ENCODE results near the gene TMEM39A.

TMEM39A gene

DNA sequence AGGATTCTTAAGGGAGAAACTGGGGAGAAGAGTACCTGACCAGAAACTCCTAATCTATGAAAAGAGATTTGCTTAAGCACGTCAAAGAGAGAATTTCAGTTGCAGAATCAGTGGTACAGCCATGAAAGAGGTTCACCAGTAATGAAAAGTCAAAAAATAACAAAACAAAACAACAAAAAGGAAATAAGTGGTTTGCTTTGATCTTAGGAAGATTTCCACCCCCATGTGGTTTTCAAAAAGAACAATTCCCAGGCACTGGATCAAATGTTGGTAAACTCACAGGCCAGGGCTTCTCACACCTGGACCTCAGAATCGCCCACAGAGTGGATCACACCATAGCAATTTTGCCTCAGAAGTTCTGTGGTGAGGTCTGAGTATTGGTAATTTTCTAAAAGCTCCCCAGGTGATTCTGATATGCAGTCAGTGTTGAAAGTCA lies 67.5 kb downstream of the TMEM39A start:
- H3K4me1 ChIP-seq (ENCODE audit: control insufficient read depth, insufficient read depth, low read depth, low read length), result no peaks in the 10 kb centered on the region

DNA sequence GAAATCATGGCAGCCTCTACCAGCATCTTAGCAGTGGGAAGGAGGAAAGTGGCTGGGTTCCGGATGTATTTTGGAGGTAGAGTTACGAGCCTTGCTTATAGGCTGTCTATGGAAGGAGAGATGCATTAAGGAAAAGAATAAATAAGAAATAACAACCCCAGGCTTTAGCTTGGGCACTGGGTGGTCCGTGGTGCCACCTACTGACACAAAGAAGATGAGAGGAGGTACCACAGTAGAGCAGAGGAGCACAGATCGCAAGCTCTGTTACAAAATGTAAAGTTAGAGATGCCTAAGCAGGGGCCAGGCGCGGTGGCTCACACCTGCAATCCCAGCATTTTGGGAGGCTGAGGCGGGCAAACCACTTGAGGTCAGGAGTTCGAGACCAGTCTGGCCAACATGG lies 74.8 kb downstream of the TMEM39A start:
- Histone ChIP-seq H2BK5ac (ENCODE audit: low read depth, low read length, poor library complexity, severe bottlenecking) (no peak overlapping the region), H2AK5ac (ENCODE audit: low read length, severe bottlenecking) (no peak overlapping the region), H3K79me1 (replicated peaks; ENCODE audit: low read length, poor library complexity, severe bottlenecking) (no peaks in the 10 kb centered on the region), H3K36me3 (ENCODE audit: control insufficient read depth in 1 of 2, insufficient read depth in 2 of 2, low read depth in 1 of 2, low read length in 2 of 2) (peaks cover 31 to 40% of the 10 kb centered on the region in 2 experiments), H3K4ac (ENCODE audit: low read depth in 1 of 2, low read length in 2 of 2) (no peak overlapping the region), H3K18ac (ENCODE audit: low read depth in 1 of 2, low read length in 2 of 2) (no peak overlapping the region), H3K4me2 (ENCODE audit: low read length, poor library complexity, severe bottlenecking) (no peak overlapping the region), H2BK12ac (ENCODE audit: low read length in 2 of 2) (no peak overlapping the region), H2BK15ac (ENCODE audit: low read depth, poor library complexity, severe bottlenecking) (no peak overlapping the region), H4K91ac (ENCODE audit: low read length) (no peak overlapping the region), H3K4me3 (ENCODE audit: insufficient read depth in 1 of 2, low read depth in 1 of 2, low read length in 2 of 2) (no peak overlapping the region), H3K9me3 (ENCODE audit: control insufficient read depth, low read length) (no peaks in the 10 kb centered on the region), H2AFZ (ENCODE audit: low read depth, low read length) (no peak overlapping the region), H3K14ac (ENCODE audit: low read length in 2 of 2) (no peak overlapping the region), H3K27ac (ENCODE audit: low read length, poor library complexity, severe bottlenecking) (no peak overlapping the region), H4K8ac (ENCODE audit: low read length) (no peak overlapping the region), H3K23ac (ENCODE audit: low read length in 2 of 2) (no peak overlapping the region), H3K27me3 (ENCODE audit: control insufficient read depth in 1 of 2, insufficient read depth in 1 of 2, low read length in 2 of 2) (no peaks in the 10 kb centered on the region), H2BK120ac (ENCODE audit: low read depth, low read length) (no peak overlapping the region), H3K4me1 (ENCODE audit: control insufficient read depth, insufficient read depth, low read depth, low read length) (no peaks in the 10 kb centered on the region), H3K9ac (ENCODE audit: low read length) (no peak overlapping the region)
- WGBS, result 93% methylated on average over 8 of the region's 8 CpGs
- no peak for DNase-seq

More for the DNA sequence above, 67.5 kb downstream of the TMEM39A start:
- Histone ChIP-seq H2AK5ac (ENCODE audit: low read length, severe bottlenecking) (no peak overlapping the region), H2AFZ (ENCODE audit: low read depth, low read length) (no peak overlapping the region), H3K4me3 (ENCODE audit: insufficient read depth in 1 of 2, low read depth in 1 of 2, low read length in 2 of 2) (no peak overlapping the region), H2BK5ac (ENCODE audit: low read depth, low read length, poor library complexity, severe bottlenecking) (no peak overlapping the region), H3K27ac (ENCODE audit: low read length, poor library complexity, severe bottlenecking) (no peak overlapping the region), H2BK15ac (ENCODE audit: low read depth, poor library complexity, severe bottlenecking) (peak overlapping the region; percentile 15), H3K36me3 (ENCODE audit: control insufficient read depth in 1 of 2, insufficient read depth in 2 of 2, low read depth in 1 of 2, low read length in 2 of 2) (peaks cover 29 to 47% of the 10 kb centered on the region in 2 experiments), H4K8ac (ENCODE audit: low read length) (no peak overlapping the region), H2BK12ac (ENCODE audit: low read length in 2 of 2) (no peak overlapping the region), H3K27me3 (ENCODE audit: control insufficient read depth in 1 of 2, insufficient read depth in 1 of 2, low read length in 2 of 2) (no peaks in the 10 kb centered on the region), H3K9ac (ENCODE audit: low read length) (no peak overlapping the region), H3K4me2 (ENCODE audit: low read length, poor library complexity, severe bottlenecking) (no peak overlapping the region), H3K18ac (ENCODE audit: low read depth in 1 of 2, low read length in 2 of 2) (no peak overlapping the region), H3K23ac (ENCODE audit: low read length in 2 of 2) (no peak overlapping the region), H3K9me3 (ENCODE audit: control insufficient read depth, low read length) (no peaks in the 10 kb centered on the region), H3K79me1 (replicated peaks; ENCODE audit: low read length, poor library complexity, severe bottlenecking) (no peaks in the 10 kb centered on the region), H3K4ac (ENCODE audit: low read depth in 1 of 2, low read length in 2 of 2) (no peak overlapping the region), H3K14ac (ENCODE audit: low read length in 2 of 2) (no peak overlapping the region), H2BK120ac (ENCODE audit: low read depth, low read length) (no peak overlapping the region), H4K91ac (ENCODE audit: low read length) (no peak overlapping the region)
- DNase-seq, result no peak
- 100% methylated on average over 2 of the region's 2 CpGs for WGBS

DNA sequence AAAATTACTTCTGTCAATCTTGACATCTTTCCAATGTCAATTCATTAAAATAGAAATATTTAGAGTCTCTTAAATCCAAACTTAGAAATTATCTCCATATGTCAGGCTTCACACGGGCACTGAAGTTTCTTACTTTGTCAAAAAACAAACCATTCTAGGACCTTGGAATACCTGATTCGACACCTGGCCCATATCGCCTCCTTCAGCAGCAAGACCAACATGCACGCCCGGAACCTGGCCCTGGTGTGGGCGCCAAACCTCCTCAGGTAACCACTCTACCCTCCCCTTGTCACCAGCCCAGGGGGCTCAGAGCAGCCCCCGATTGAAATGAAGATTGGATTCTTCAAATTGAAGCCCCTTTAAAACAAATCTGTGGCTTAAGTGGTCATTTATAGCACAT lies 81.3 kb downstream of the TMEM39A start:
- no peak overlapping the region for H2AFZ ChIP-seq (ENCODE audit: low read depth, low read length)
- H3K9ac ChIP-seq (ENCODE audit: low read length), result no peak overlapping the region
- H3K14ac ChIP-seq (ENCODE audit: low read length in 2 of 2), result no peak overlapping the region
- peaks cover 5% of the 10 kb centered on the region for H3K79me1 ChIP-seq (replicated peaks; ENCODE audit: low read length, poor library complexity, severe bottlenecking)
- H3K23ac ChIP-seq (ENCODE audit: low read length in 2 of 2), result no peak overlapping the region
- no peak overlapping the region for H3K4me3 ChIP-seq (ENCODE audit: insufficient read depth in 1 of 2, low read depth in 1 of 2, low read length in 2 of 2)
- no peaks in the 10 kb centered on the region for H3K4me1 ChIP-seq (ENCODE audit: control insufficient read depth, insufficient read depth, low read depth, low read length)
- no peak overlapping the region for H2BK5ac ChIP-seq (ENCODE audit: low read depth, low read length, poor library complexity, severe bottlenecking)
- no peak overlapping the region for H3K4me2 ChIP-seq (ENCODE audit: low read length, poor library complexity, severe bottlenecking)
- no peak overlapping the region for H3K27ac ChIP-seq (ENCODE audit: low read length, poor library complexity, severe bottlenecking)
- H3K18ac ChIP-seq (ENCODE audit: low read depth in 1 of 2, low read length in 2 of 2), result no peak overlapping the region
- no peak overlapping the region for H3K4ac ChIP-seq (ENCODE audit: low read depth in 1 of 2, low read length in 2 of 2)
- H2BK15ac ChIP-seq (ENCODE audit: low read depth, poor library complexity, severe bottlenecking), result no peak overlapping the region
- no peak overlapping the region for H4K8ac ChIP-seq (ENCODE audit: low read length)
- H4K91ac ChIP-seq (ENCODE audit: low read length), result no peak overlapping the region
- no peak overlapping the region for H2BK12ac ChIP-seq (ENCODE audit: low read length in 2 of 2)
- no peak for DNase-seq
- H2AK5ac ChIP-seq (ENCODE audit: low read length, severe bottlenecking), result no peak overlapping the region
- H3K9me3 ChIP-seq (ENCODE audit: control insufficient read depth, low read length), result no peaks in the 10 kb centered on the region
- H3K27me3 ChIP-seq (ENCODE audit: control insufficient read depth in 1 of 2, insufficient read depth in 1 of 2, low read length in 2 of 2), result no peaks in the 10 kb centered on the region
- peaks cover 22 to 23% of the 10 kb centered on the region in 2 experiments for H3K36me3 ChIP-seq (ENCODE audit: control insufficient read depth in 1 of 2, insufficient read depth in 2 of 2, low read depth in 1 of 2, low read length in 2 of 2)
- WGBS, result 97% methylated on average over 6 of the region's 7 CpGs
- no peak overlapping the region for H2BK120ac ChIP-seq (ENCODE audit: low read depth, low read length)

DNA sequence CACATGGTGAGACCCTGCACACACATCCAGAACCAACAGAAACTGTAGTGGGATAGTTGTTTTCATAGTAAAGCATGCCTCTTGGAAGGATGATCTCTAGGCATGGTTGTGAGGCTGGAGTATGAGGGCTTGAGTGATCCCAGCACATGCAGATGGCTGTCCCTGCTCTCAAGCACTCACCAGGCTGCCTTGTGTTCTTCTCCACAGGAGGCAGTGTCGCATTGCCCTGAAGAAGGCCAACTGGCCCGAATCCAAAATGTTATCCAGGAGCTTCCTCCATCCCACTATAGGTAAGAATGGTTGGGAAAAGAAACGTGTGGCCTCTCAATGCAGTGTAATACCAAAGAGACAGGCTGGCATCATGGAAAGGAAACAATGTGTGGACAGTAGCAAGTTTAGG lies 82.7 kb downstream of the TMEM39A start:
- Histone ChIP-seq H3K23ac (ENCODE audit: low read length in 2 of 2) (no peak overlapping the region), H3K9ac (ENCODE audit: low read length) (no peak overlapping the region), H3K18ac (ENCODE audit: low read depth in 1 of 2, low read length in 2 of 2) (no peak overlapping the region), H3K36me3 (ENCODE audit: control insufficient read depth in 1 of 2, insufficient read depth in 2 of 2, low read depth in 1 of 2, low read length in 2 of 2) (peaks cover 23 to 25% of the 10 kb centered on the region in 2 experiments), H3K14ac (ENCODE audit: low read length in 2 of 2) (no peak overlapping the region), H2BK5ac (ENCODE audit: low read depth, low read length, poor library complexity, severe bottlenecking) (no peak overlapping the region), H3K4me1 (ENCODE audit: control insufficient read depth, insufficient read depth, low read depth, low read length) (no peaks in the 10 kb centered on the region), H3K4ac (ENCODE audit: low read depth in 1 of 2, low read length in 2 of 2) (no peak overlapping the region), H3K4me2 (ENCODE audit: low read length, poor library complexity, severe bottlenecking) (no peak overlapping the region), H2BK15ac (ENCODE audit: low read depth, poor library complexity, severe bottlenecking) (no peak overlapping the region), H3K27ac (ENCODE audit: low read length, poor library complexity, severe bottlenecking) (no peak overlapping the region), H2AK5ac (ENCODE audit: low read length, severe bottlenecking) (no peak overlapping the region), H2BK120ac (ENCODE audit: low read depth, low read length) (no peak overlapping the region), H3K9me3 (ENCODE audit: control insufficient read depth, low read length) (no peaks in the 10 kb centered on the region), H4K8ac (ENCODE audit: low read length) (no peak overlapping the region), H4K91ac (ENCODE audit: low read length) (no peak overlapping the region), H2BK12ac (ENCODE audit: low read length in 2 of 2) (no peak overlapping the region), H3K4me3 (ENCODE audit: insufficient read depth in 1 of 2, low read depth in 1 of 2, low read length in 2 of 2) (no peak overlapping the region), H3K79me1 (replicated peaks; ENCODE audit: low read length, poor library complexity, severe bottlenecking) (peaks cover 6% of the 10 kb centered on the region), H3K27me3 (ENCODE audit: control insufficient read depth in 1 of 2, insufficient read depth in 1 of 2, low read length in 2 of 2) (no peaks in the 10 kb centered on the region), H2AFZ (ENCODE audit: low read depth, low read length) (no peak overlapping the region)
- DNase-seq, result peak; percentile 6
- WGBS, result 87% methylated on average over 2 of the region's 3 CpGs
